AG04450 (cell line): ENCODE measurements around the gene AMN. TPM values are rescaled to one million over a fixed set of nuclear protein-coding genes. Genes with fewer than 3 reads are reported as not detected.
"Not testable (repeated sequence)": the region's sequence is repeated elsewhere in the genome, so short reads cannot be mapped to it uniquely, and the experiment has no call there.

ENCODE experiments used
- CTCF ChIA-PET: fragments of 300-600, 350-600 bp; formaldehyde crosslinking; extraction: SDS; loops from one replicate; lab custom pipeline; 2022; ENCODE audit warnings: antibody characterized with exemption, inconsistent platforms; lab: Charles Lee
- POLR2A ChIA-PET: fragments of 350-600 bp; formaldehyde crosslinking; extraction: SDS; loops from one replicate; lab custom pipeline; 2021; ENCODE audit warnings: antibody characterized with exemption, inconsistent platforms; lab: Yijun Ruan, JAX
- DNase-seq: peaks from one replicate; pipeline ENCODE4 v3.0.0-alpha.2; 2011; ENCODE audit warnings: low read depth, low spot score
- H3K27ac ChIP-seq: one replicate; pipeline ENCODE4 v1.5.1; 2012; ENCODE audit warnings: low read depth, low read length, control low read depth
- H3K27me3 ChIP-seq: one replicate; pipeline ENCODE4 v1.6.0; 2012; ENCODE audit warnings: low read length; ENCODE audit not compliant: control insufficient read depth, insufficient read depth
- H3K4me3 ChIP-seq: 2 replicates; pipeline ENCODE4 v1.5.1; 2011; ENCODE audit warnings: mild to moderate bottlenecking, low read depth, low read length, control low read depth
- H3K9me3 ChIP-seq: 2 replicates; pipeline ENCODE4 v1.5.1; 2012; ENCODE audit warnings: low read length; ENCODE audit not compliant: control insufficient read depth, insufficient read depth
- polyA plus RNA-seq: library from polyadenylated mRNA; depleted of rRNA; stranded (reverse); fragments of >200 nt; gene quantifications from 2 replicates; pipeline ENCODE4 v1.2.3, GENCODE V29; 2011
- TF ChIP-seq, protein P1 (sequence below): IDR thresholded peaks from 2 replicates; pipeline ENCODE4 v1.5.1; 2011; ENCODE audit warnings: low read depth, low read length, control low read depth, inconsistent platforms

Gene AMN
- polyA plus RNA-seq, 1 experiment, result 0.06 TPM

GRCh38 chr14:102892651-102893050, 29.8 kb upstream of the AMN start:
- ChIA-PET CTCF (no interaction called here), POLR2A (no interaction called here)
- Histone ChIP-seq H3K27me3 (no peaks in the 10 kb centered on the region), H3K4me3 (no peak overlapping the region), H3K27ac (no peak overlapping the region), H3K9me3 (no peaks in the 10 kb centered on the region)
- no peak for DNase-seq
- TF ChIP-seq, protein P1, sequence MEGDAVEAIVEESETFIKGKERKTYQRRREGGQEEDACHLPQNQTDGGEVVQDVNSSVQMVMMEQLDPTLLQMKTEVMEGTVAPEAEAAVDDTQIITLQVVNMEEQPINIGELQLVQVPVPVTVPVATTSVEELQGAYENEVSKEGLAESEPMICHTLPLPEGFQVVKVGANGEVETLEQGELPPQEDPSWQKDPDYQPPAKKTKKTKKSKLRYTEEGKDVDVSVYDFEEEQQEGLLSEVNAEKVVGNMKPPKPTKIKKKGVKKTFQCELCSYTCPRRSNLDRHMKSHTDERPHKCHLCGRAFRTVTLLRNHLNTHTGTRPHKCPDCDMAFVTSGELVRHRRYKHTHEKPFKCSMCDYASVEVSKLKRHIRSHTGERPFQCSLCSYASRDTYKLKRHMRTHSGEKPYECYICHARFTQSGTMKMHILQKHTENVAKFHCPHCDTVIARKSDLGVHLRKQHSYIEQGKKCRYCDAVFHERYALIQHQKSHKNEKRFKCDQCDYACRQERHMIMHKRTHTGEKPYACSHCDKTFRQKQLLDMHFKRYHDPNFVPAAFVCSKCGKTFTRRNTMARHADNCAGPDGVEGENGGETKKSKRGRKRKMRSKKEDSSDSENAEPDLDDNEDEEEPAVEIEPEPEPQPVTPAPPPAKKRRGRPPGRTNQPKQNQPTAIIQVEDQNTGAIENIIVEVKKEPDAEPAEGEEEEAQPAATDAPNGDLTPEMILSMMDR, result no peak

GRCh38 chr14:102893452-102893851, 29.0 kb upstream of the AMN start:
- peak; percentile 93 for DNase-seq
- H3K27ac ChIP-seq, result peak overlapping the region; percentile 75
- H3K27me3 ChIP-seq, result no peaks in the 10 kb centered on the region
- TF ChIP-seq, protein P1, result no peak
- CTCF ChIA-PET, result no interaction called here
- no peak overlapping the region for H3K4me3 ChIP-seq
- POLR2A ChIA-PET, result interaction anchor here (1.6 kb wide), 1 partner anchor 64 kb away, joined by 5 read pairs; no protein-coding TSS in a partner anchor
- no peaks in the 10 kb centered on the region for H3K9me3 ChIP-seq

DNA sequence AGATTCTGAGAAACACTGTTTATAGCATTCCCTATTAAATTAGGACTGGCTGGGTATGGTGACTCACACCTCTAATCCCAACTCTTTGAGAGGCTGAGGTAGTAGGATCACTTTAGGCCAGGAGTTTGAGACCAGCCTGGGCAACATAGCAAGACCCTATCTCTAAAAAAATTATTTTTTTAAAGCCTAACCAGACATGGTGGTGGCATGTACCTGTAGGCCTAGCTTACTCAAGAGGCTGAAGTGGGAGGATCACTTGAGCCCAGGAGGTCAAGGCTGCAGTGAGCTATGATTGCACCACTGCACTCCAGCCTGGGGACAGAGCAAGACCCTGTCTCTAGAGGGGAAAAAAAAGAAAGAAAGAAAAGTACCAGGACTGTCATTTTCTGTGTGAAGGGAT, 25.7 kb upstream of the AMN start:
- CTCF ChIA-PET, result interaction anchor here (1.1 to 2.0 kb wide), 2 partner anchors 122 to 201 kb away, joined by 4 to 7 read pairs; no protein-coding TSS in a partner anchor
- POLR2A ChIA-PET, H3K27me3 ChIP-seq, H3K27ac ChIP-seq, DNase-seq, H3K9me3 ChIP-seq, H3K4me3 ChIP-seq: not testable (repeated sequence)

DNA sequence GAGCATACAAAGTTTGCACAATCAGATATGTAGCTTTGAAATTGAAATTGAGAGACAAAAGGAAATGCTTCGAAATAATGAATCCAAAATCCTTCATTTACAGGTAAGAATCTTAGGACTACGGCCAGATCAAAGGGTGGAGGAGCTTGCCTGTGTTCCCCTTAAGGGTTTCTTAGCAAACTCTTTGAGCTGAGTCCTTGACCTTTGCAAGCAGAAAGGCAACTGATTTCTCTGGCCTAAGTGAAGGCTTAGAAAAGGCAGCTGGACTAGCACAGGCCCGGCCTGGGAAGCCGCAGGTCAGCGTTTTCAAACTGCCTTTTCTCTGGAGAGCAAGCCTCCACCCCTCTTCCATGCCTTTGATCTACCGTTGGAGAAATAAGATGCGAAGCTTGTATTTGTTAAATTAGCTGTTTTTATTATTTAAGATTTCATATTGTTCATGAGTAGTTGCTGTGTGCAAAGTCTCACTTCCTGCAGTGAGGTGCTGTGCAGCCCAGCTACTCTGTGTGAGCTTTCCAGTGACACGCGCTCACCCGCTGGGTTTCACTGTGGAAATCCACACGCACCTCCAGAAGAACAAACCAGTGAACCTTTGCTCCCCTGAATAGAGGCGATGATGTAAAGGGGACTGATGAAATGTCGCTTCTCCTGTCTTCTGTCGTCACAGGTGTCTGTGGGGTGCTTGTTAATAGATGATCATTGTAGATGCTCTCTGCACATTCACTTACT, 25.0 kb upstream of the AMN start:
- DNase-seq, result no peak
- TF ChIP-seq, protein P1, result no peak
- ChIA-PET CTCF (interaction anchor here (1.1 to 2.0 kb wide), 2 partner anchors 123 to 202 kb away, joined by 4 to 7 read pairs; no protein-coding TSS in a partner anchor), POLR2A (no interaction called here)
- Histone ChIP-seq H3K9me3 (no peaks in the 10 kb centered on the region), H3K27me3 (no peaks in the 10 kb centered on the region), H3K27ac (no peak overlapping the region), H3K4me3 (no peak overlapping the region)

- H3K27me3 ChIP-seq, result no peaks in the 10 kb centered on the region
- POLR2A ChIA-PET, result interaction anchor here (0.6 kb wide), 1 partner anchor 284 kb away, joined by 3 read pairs; no protein-coding TSS in a partner anchor
- CTCF ChIA-PET, result no interaction called here
- H3K4me3 ChIP-seq, result no peak overlapping the region
- no peak overlapping the region for H3K27ac ChIP-seq
- TF ChIP-seq, protein P1, result no peak
- DNase-seq, result no peak
- H3K9me3 ChIP-seq, result no peaks in the 10 kb centered on the region; the same call in 1 of the 2 replicates
These were observed 24.2 kb upstream of the AMN start for GRCh38 chr14:102898298-102898697.
